ENCODE data around the gene YBX2.

DNA sequence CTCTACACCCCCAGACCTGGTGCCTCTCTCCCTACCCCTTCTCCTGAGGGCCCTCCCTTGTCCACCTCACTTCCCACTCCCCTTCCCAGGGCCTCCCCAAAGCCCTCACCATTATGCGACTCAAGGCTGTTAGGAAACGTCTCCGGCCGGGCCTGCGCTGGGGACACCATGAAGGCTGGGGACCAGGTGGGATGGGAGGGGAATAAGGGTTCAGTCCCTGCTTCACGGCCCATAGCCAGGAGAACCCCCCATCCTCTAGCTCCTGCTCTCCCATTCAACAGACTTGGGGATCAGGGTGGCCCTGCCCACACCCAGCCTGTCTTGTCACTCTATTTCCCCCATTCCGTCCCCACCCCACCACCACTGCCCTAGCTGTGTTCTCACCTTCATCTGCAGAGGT lies 32.6 kb upstream of the YBX2 start:
- TF ChIP-seq, protein P1, sequence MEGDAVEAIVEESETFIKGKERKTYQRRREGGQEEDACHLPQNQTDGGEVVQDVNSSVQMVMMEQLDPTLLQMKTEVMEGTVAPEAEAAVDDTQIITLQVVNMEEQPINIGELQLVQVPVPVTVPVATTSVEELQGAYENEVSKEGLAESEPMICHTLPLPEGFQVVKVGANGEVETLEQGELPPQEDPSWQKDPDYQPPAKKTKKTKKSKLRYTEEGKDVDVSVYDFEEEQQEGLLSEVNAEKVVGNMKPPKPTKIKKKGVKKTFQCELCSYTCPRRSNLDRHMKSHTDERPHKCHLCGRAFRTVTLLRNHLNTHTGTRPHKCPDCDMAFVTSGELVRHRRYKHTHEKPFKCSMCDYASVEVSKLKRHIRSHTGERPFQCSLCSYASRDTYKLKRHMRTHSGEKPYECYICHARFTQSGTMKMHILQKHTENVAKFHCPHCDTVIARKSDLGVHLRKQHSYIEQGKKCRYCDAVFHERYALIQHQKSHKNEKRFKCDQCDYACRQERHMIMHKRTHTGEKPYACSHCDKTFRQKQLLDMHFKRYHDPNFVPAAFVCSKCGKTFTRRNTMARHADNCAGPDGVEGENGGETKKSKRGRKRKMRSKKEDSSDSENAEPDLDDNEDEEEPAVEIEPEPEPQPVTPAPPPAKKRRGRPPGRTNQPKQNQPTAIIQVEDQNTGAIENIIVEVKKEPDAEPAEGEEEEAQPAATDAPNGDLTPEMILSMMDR (IDR thresholded peaks at IDR 0.05): no peak
- TF ChIP-seq POLR2A (IDR thresholded peaks at IDR 0.05) (no peak), POLR2AphosphoS5 (IDR thresholded peaks at IDR 0.05) (no peak), EP300 (IDR thresholded peaks at IDR 0.05) (no peak)

All from suprapubic skin (tissue), 4 donors.